GM12874 (cell line): ENCODE data around the gene RAB28.

Source experiments
- CTCF ChIP-seq: IDR thresholded peaks from 2 replicates; pipeline ENCODE4 v1.5.1; 2011; ENCODE audit warnings: low read depth, mild to moderate bottlenecking, control low read depth, low read length, moderate library complexity; ENCODE audit not compliant: insufficient read depth

Gene RAB28

GRCh38 chr4:13522282-13523104 lies 38.4 kb upstream of the RAB28 start:
- no peak for TF ChIP-seq CTCF

GRCh38 chr4:13521047-13521446 lies 36.9 kb upstream of the RAB28 start:
- no peak for TF ChIP-seq CTCF

- TF ChIP-seq CTCF, result no peak
Observed at GRCh38 chr4:13516315-13516860, 32.2 kb upstream of the RAB28 start.

- TF ChIP-seq CTCF, result no peak
Observed at GRCh38 chr4:13515268-13515667, 31.1 kb upstream of the RAB28 start.

GRCh38 chr4:13514722-13515121 lies 30.6 kb upstream of the RAB28 start:
- no peak for TF ChIP-seq CTCF

GRCh38 chr4:13511101-13511500 lies 27.0 kb upstream of the RAB28 start:
- no peak for TF ChIP-seq CTCF

- TF ChIP-seq CTCF, result no peak
Observed at GRCh38 chr4:13509442-13509841, 25.3 kb upstream of the RAB28 start.
